ENCODE data around the gene JAM3. TPM values are rescaled to one million over a fixed set of nuclear protein-coding genes. Genes with fewer than 3 reads are reported as not detected.

Gene JAM3
- total and polyA plus RNA-seq, 2 donors (not counting 1 experiment from before 2014, with no cell fraction given), result 13.5 to 29.6 TPM

GRCh38 chr11:134170177-134170918 lies 101.5 kb downstream of the JAM3 start:
- ChIA-PET POLR2A (no interaction called here), CTCF (interaction anchor here (1.2 kb wide), 1 partner anchor 120 kb away, joined by 3 read pairs; no protein-coding TSS in a partner anchor)
- ATAC-seq (ENCODE audit: low read depth), result no peak
- Histone ChIP-seq H3K27me3 (replicated peaks in 1 of 4; ENCODE audit: control extremely low read depth in 1 of 4, control insufficient read depth in 3 of 4, insufficient read depth in 4 of 4, low read length in 3 of 4) (no peaks in the 10 kb centered on the region), H3K36me3 (replicated peaks in 1 of 2; ENCODE audit: control extremely low read depth in 1 of 2, control insufficient read depth in 1 of 2, extremely low read depth in 1 of 2, insufficient read depth in 2 of 2, low read length in 1 of 2) (peaks cover 0 to 17% of the 10 kb centered on the region in 2 experiments), H3K9ac (ENCODE audit: low read length) (no peak overlapping the region), H2AFZ (ENCODE audit: insufficient read depth, low read depth, low read length, poor library complexity, severe bottlenecking) (no peak overlapping the region), H3K4me3 (ENCODE audit: control extremely low read depth in 1 of 5, extremely low read depth in 1 of 5, insufficient read depth in 1 of 5, low read depth in 2 of 5, low read length in 4 of 5) (no peak overlapping the region), H3K4me2 (replicated peaks; ENCODE audit: low read depth, low read length, poor library complexity, severe bottlenecking) (no peak overlapping the region), H3K4me1 (ENCODE audit: control insufficient read depth in 2 of 2, insufficient read depth in 2 of 2, low read length in 2 of 2) (no peaks in the 10 kb centered on the region), H3K9me3 (ENCODE audit: control extremely low read depth in 1 of 3, control insufficient read depth in 2 of 3, insufficient read depth in 1 of 3, low read length in 2 of 3) (no peaks in the 10 kb centered on the region), H4K20me1 (ENCODE audit: control insufficient read depth, insufficient read depth, low read length, poor library complexity, severe bottlenecking) (no peaks in the 10 kb centered on the region), H3K79me2 (ENCODE audit: control insufficient read depth, insufficient read depth, low read length) (no peaks in the 10 kb centered on the region), H3K27ac (ENCODE audit: low read length in 2 of 2) (no peak overlapping the region)
- H3K27me3 Mint-ChIP-seq, result no peaks in the 10 kb centered on the region
- WGBS (ENCODE audit: insufficient coverage), result 92% methylated on average over 2 of the region's 6 CpGs
- no peaks in the 10 kb centered on the region for H3K4me1 Mint-ChIP-seq
- no peak for DNase-seq
- H3K9me3 Mint-ChIP-seq (ENCODE audit: insufficient read depth), result no peaks in the 10 kb centered on the region
- TF ChIP-seq, protein P1, sequence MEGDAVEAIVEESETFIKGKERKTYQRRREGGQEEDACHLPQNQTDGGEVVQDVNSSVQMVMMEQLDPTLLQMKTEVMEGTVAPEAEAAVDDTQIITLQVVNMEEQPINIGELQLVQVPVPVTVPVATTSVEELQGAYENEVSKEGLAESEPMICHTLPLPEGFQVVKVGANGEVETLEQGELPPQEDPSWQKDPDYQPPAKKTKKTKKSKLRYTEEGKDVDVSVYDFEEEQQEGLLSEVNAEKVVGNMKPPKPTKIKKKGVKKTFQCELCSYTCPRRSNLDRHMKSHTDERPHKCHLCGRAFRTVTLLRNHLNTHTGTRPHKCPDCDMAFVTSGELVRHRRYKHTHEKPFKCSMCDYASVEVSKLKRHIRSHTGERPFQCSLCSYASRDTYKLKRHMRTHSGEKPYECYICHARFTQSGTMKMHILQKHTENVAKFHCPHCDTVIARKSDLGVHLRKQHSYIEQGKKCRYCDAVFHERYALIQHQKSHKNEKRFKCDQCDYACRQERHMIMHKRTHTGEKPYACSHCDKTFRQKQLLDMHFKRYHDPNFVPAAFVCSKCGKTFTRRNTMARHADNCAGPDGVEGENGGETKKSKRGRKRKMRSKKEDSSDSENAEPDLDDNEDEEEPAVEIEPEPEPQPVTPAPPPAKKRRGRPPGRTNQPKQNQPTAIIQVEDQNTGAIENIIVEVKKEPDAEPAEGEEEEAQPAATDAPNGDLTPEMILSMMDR (IDR thresholded peaks at IDR 0.05), result no peak
- TF ChIP-seq EZH2 (IDR thresholded peaks at IDR 0.05; ENCODE audit: borderline replicate concordance, insufficient read depth, low read depth, low read length, poor library complexity, severe bottlenecking), result no peak
- H3K4me3 Mint-ChIP-seq, result no peak overlapping the region
- no peak overlapping the region for H3K27ac Mint-ChIP-seq
- intact Hi-C loops (cut with micrococcal nuclease), result no loop called here

GRCh38 chr11:134170919-134171281 lies 102.0 kb downstream of the JAM3 start:
- H3K27me3 ChIP-seq (replicated peaks in 1 of 4; ENCODE audit: control extremely low read depth in 1 of 4, control insufficient read depth in 3 of 4, insufficient read depth in 4 of 4, low read length in 3 of 4), result no peaks in the 10 kb centered on the region
- CTCF ChIA-PET, result interaction anchor here (1.2 kb wide), 1 partner anchor 120 kb away, joined by 3 read pairs; no protein-coding TSS in a partner anchor
- no peaks in the 10 kb centered on the region for H3K4me1 ChIP-seq (ENCODE audit: control insufficient read depth in 2 of 2, insufficient read depth in 2 of 2, low read length in 2 of 2)
- H3K27ac ChIP-seq (ENCODE audit: low read length in 2 of 2), result no peak overlapping the region
- H3K9ac ChIP-seq (ENCODE audit: low read length), result no peak overlapping the region
- H3K9me3 ChIP-seq (ENCODE audit: control extremely low read depth in 1 of 3, control insufficient read depth in 2 of 3, insufficient read depth in 1 of 3, low read length in 2 of 3), result no peaks in the 10 kb centered on the region
- no peaks in the 10 kb centered on the region for H3K9me3 Mint-ChIP-seq (ENCODE audit: insufficient read depth)
- no peak for ATAC-seq (ENCODE audit: low read depth)
- no peaks in the 10 kb centered on the region for H3K27me3 Mint-ChIP-seq
- H4K20me1 ChIP-seq (ENCODE audit: control insufficient read depth, insufficient read depth, low read length, poor library complexity, severe bottlenecking), result no peaks in the 10 kb centered on the region
- no peak overlapping the region for H3K4me3 ChIP-seq (ENCODE audit: control extremely low read depth in 1 of 5, extremely low read depth in 1 of 5, insufficient read depth in 1 of 5, low read depth in 2 of 5, low read length in 4 of 5)
- TF ChIP-seq, protein P1 (IDR thresholded peaks at IDR 0.05), result no peak
- TF ChIP-seq EZH2 (IDR thresholded peaks at IDR 0.05; ENCODE audit: borderline replicate concordance, insufficient read depth, low read depth, low read length, poor library complexity, severe bottlenecking), result no peak
- 100% methylated on average over 3 of the region's 5 CpGs for WGBS (ENCODE audit: insufficient coverage)
- POLR2A ChIA-PET, result no interaction called here
- H3K4me1 Mint-ChIP-seq, result no peaks in the 10 kb centered on the region
- no peaks in the 10 kb centered on the region for H3K79me2 ChIP-seq (ENCODE audit: control insufficient read depth, insufficient read depth, low read length)
- no peak overlapping the region for H2AFZ ChIP-seq (ENCODE audit: insufficient read depth, low read depth, low read length, poor library complexity, severe bottlenecking)
- peaks cover 0 to 18% of the 10 kb centered on the region in 2 experiments for H3K36me3 ChIP-seq (replicated peaks in 1 of 2; ENCODE audit: control extremely low read depth in 1 of 2, control insufficient read depth in 1 of 2, extremely low read depth in 1 of 2, insufficient read depth in 2 of 2, low read length in 1 of 2)
- H3K27ac Mint-ChIP-seq, result no peak overlapping the region
- no peak for DNase-seq
- H3K4me2 ChIP-seq (replicated peaks; ENCODE audit: low read depth, low read length, poor library complexity, severe bottlenecking), result no peak overlapping the region
- H3K4me3 Mint-ChIP-seq, result no peak overlapping the region
- intact Hi-C loops (cut with micrococcal nuclease), result no loop called here

Measured in B cell (primary cell).